ENCODE results near the gene IFNA16. TPM values are rescaled to one million over a fixed set of nuclear protein-coding genes. Genes with fewer than 3 reads are reported as not detected.
"Not testable (repeated sequence)": the region's sequence is repeated elsewhere in the genome, so short reads cannot be mapped to it uniquely, and the experiment has no call there.

IFNA16 gene
- total RNA-seq, 1 donor from 2014 or later = not detected

DNA sequence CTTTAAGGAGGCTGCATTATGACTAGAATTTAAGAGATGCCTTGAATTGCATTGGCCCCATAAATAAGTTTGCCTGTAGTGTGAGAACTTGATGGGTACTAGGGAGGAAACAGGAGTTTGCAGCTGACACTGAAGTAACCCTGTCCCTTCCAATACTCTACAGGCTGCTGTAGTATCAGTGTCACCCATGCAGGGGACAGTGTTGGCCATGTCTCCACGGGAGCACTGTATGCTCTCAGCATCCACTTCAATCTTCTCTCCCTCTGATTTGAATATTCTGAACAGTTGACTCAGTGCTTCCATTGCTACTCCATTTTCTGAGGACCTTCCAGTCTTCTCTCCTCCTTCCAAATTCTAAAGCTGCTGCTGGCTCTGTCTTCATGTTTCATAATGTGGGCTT is 34.1 kb upstream of the IFNA16 start:
- Histone ChIP-seq H3K4me1 (no peaks in the 10 kb centered on the region), H3K27me3 (peaks cover 17% of the 10 kb centered on the region), H3K9me3 (no peaks in the 10 kb centered on the region), H3K27ac (no peak overlapping the region), H3K4me3 (no peak overlapping the region), H3K36me3 (no peaks in the 10 kb centered on the region)
- DNase-seq (no peak), ATAC-seq (no peak)
- intact Hi-C loops (cut with DNase I) = no loop called here
- TF ChIP-seq, protein P1, sequence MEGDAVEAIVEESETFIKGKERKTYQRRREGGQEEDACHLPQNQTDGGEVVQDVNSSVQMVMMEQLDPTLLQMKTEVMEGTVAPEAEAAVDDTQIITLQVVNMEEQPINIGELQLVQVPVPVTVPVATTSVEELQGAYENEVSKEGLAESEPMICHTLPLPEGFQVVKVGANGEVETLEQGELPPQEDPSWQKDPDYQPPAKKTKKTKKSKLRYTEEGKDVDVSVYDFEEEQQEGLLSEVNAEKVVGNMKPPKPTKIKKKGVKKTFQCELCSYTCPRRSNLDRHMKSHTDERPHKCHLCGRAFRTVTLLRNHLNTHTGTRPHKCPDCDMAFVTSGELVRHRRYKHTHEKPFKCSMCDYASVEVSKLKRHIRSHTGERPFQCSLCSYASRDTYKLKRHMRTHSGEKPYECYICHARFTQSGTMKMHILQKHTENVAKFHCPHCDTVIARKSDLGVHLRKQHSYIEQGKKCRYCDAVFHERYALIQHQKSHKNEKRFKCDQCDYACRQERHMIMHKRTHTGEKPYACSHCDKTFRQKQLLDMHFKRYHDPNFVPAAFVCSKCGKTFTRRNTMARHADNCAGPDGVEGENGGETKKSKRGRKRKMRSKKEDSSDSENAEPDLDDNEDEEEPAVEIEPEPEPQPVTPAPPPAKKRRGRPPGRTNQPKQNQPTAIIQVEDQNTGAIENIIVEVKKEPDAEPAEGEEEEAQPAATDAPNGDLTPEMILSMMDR (IDR thresholded peaks at IDR 0.05) = no peak

DNA sequence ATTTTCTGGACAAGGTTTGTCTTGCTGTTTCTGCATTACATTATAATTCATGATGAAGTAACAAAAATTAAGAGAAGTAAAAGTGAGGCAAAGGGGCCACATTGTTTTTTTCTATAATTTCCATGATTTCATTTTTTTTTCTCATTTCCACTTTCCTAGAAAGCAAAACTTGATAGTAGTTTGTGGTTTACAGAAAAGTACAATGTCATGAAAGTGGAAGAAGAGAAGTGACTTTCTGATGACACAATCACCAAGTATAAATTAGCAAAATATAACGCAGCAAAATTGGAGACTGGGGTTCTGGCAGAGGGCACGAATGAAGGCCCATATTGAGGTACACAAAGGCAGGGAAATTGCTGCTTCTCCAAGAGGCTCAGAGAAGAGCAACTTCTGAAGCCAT is 27.7 kb upstream of the IFNA16 start:
- H3K27me3 ChIP-seq = peaks cover 10% of the 10 kb centered on the region
- H3K4me3 ChIP-seq = no peak overlapping the region
- ATAC-seq = no peak
- TF ChIP-seq, protein P1 (IDR thresholded peaks at IDR 0.05) = no peak
- DNase-seq = no peak
- H3K36me3 ChIP-seq = no peaks in the 10 kb centered on the region
- H3K9me3 ChIP-seq = no peaks in the 10 kb centered on the region
- intact Hi-C loops (cut with DNase I) = no loop called here
- H3K27ac ChIP-seq = no peak overlapping the region
- no peaks in the 10 kb centered on the region for H3K4me1 ChIP-seq

DNA sequence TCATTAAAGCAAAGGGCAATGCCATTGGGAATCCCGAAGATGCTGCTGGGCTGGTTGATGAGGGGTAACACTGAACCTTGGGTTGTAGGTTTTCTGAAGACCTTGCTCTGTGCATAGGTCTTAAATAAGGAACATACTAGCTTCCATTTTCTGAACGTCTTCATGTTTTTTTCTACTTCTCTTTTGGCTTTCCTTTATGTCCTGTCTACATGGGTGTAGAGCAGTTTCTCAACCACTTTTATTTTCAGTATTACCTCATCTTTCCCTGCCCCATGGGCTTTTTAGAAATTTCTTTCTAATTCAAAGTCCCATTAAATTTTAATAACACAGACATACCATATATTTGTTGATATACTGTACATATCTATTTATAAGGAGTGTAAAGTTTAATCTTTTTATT is 22.8 kb upstream of the IFNA16 start, which contains the start of gene IFNA14:
Gene IFNA14 (minus strand): TSS at position 95 of the 400 bp plus-strand sequence. CDS start 70 bp downstream, at position 25.
- H3K9me3 ChIP-seq = no peaks in the 10 kb centered on the region
- intact Hi-C loops (cut with DNase I) = no loop called here
- H3K27ac ChIP-seq = no peak within 1 kb of the TSS
- no peak within 1 kb of the TSS for H3K4me3 ChIP-seq
- no peak for DNase-seq
- no peaks in the 10 kb centered on the region for H3K4me1 ChIP-seq
- peaks cover 7% of the 10 kb centered on the region for H3K27me3 ChIP-seq
- ATAC-seq = peak; percentile 36
- no peaks in the 10 kb centered on the region for H3K36me3 ChIP-seq
- TF ChIP-seq, protein P1 (IDR thresholded peaks at IDR 0.05) = no peak

DNA sequence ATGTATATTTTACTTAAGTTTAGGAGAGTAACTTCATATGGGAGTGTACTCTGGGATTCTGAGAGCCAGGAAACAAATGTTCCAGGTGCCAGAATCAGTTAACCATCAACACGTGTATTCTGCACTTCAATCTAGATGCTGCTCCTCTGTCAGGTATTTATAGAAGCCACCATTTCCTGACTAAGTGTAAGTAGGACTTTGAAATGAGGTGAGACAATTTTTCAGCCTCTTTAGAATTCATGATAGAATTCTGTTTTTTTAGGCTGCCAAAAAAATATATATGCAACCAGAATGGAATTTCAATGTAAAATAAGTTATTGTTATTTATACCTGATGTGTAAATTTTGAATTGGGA is 19.2 kb upstream of the IFNA16 start:
- H3K27me3 ChIP-seq; H3K4me3 ChIP-seq; H3K36me3 ChIP-seq; ATAC-seq; intact Hi-C loops (cut with DNase I); H3K4me1 ChIP-seq; H3K9me3 ChIP-seq; H3K27ac ChIP-seq; DNase-seq: not testable (repeated sequence)

DNA sequence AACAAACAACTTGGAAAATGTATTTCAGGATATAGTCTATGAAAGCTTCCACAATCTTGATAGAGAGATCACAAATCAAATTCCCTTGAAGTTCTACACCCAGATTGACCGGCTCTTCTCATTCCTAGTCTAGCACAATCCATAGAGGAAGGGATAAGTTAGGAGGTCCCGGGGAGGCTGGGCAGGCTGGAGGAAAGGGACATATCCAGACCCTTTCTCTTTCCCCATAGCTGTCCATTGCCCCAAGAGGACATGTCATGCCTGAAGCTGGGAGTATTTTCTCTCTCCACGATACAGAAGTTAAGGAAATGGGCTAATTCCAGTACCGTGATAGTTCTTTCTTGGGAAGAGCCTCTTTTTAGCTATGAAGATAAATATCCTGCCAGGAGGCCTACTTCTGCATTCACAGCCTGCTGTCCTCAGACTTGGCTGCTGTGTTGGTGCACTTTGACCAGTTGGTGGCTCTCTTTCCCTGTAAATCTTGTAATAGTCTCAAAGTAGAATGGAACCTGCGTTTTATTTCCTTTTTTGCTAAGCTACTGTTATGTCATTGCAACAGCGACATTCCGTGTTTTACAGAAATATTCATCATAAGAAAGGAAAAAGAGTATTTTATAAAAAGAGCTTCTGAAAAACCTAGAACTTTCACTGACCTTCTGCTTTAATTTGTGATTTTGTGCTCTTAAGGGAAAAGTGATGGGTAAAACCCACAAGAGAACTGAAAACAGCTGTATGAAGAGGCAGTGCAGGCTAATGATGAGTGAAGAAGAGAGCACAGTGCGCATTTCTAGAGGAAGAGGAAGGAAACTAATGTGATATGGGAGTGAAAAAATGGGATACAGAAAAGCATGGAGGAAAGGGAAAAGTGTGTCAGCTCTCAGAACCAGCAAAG is 18.6 kb upstream of the IFNA16 start:
- H3K27ac ChIP-seq; H3K36me3 ChIP-seq; intact Hi-C loops (cut with DNase I); H3K9me3 ChIP-seq; H3K4me1 ChIP-seq; DNase-seq; H3K4me3 ChIP-seq; H3K27me3 ChIP-seq: not testable (repeated sequence)
- ATAC-seq = peak; percentile 83
- TF ChIP-seq, protein P1 (IDR thresholded peaks at IDR 0.05) = peak; percentile 55

DNA sequence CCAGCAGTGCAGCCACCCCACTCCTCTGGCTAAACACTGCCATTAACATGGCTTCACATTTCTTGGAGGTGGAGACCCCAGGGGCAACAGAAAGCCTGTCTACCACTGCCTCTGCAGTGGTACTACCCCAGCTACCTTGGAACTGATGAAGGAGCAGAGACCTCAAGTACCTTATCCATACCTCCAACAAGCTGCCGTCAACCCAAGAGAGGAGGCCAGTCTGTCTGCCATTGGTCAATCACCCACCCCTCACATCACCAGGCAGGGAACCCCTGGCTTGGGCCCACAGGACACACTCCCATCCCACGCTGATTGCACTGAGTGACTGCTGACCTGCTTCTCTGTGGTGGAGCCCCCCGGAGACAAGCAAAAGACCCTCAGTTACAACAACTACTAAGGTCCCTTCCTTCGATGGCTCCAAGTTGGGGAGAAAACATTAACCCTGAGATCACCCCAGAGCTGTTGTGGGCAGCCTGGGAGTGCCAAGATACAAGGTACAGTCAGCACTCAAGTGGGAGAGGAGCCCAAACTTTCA is 17.1 kb upstream of the IFNA16 start:
- Histone ChIP-seq H3K27ac (no peak overlapping the region), H3K9me3 (no peaks in the 10 kb centered on the region)

More for the DNA sequence above, 17.1 kb upstream of the IFNA16 start:
- intact Hi-C loops (cut with DNase I) = no loop called here
- Histone ChIP-seq H3K27me3 (no peaks in the 10 kb centered on the region), H3K36me3 (no peaks in the 10 kb centered on the region), H3K4me3 (no peak overlapping the region), H3K4me1 (no peaks in the 10 kb centered on the region)
- TF ChIP-seq, protein P1 (IDR thresholded peaks at IDR 0.05) = no peak
- ATAC-seq (no peak), DNase-seq (no peak)

All from upper lobe of right lung (tissue), 1 donor.